Suprapubic skin (tissue), 2 donors: ENCODE data around the gene ADGRD1.
"Not testable (repeated sequence)": the region's sequence is repeated elsewhere in the genome, so short reads cannot be mapped to it uniquely, and the experiment has no call there.

ENCODE experiments used
- EP300 ChIP-seq: sonication (generic); formaldehyde crosslinking; IDR thresholded peaks from one replicate; pipeline ENCODE4 v1.6.1; 2017; ENCODE audit warnings: antibody characterized with exemption
- POLR2A ChIP-seq, 2 donors: fragments of 450-650 bp; IDR thresholded peaks; one replicate each; pipeline ENCODE4 v1.6.1; 2017; ENCODE audit warnings: antibody characterized with exemption in 2 of 2, mild to moderate bottlenecking in 2 of 2, moderate library complexity in 2 of 2

DNA sequence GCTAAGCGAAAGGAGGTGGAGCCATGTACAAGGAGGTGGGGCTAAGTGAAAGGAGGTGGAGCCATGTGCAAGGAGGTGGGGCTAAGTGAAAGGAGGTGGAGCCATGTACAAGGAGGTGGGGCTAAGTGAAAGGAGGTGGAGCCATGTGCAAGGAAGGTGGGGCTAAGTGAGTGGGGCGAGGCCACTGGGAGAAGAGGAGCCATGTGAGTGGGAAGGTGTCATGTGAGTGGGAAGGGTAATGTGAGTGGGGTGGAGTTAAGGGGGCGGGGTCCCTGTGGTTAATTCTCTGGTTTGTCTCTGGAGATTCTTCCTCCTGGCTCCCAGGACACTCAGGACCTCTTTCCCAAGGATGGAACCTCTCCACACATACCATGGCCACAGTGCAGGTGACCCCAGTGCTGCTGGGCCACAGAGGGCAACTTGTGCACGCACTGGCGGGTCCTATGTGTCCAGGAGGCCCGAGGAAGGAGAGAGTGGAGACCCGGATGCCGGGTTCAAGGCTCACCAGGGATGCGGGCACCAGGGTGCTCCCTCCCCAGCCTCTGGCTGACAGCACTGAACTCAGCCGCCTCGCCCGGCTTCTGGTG lies 117.6 kb downstream of the ADGRD1 start:
- not testable (repeated sequence) for TF ChIP-seq POLR2A (IDR thresholded peaks at IDR 0.05); EP300
